Activated CD4-positive, CD25-positive, alpha-beta regulatory T cell treated with anti-CD3 and anti-CD28 coated beads, Interleukin-2, amount 50 U/mL, for 72 hours (primary cell): ENCODE data around the gene PRCP.

Experiments used
- DNase-seq: peaks from one replicate; pipeline ENCODE4 v3.0.0; 2021

Gene PRCP

DNA sequence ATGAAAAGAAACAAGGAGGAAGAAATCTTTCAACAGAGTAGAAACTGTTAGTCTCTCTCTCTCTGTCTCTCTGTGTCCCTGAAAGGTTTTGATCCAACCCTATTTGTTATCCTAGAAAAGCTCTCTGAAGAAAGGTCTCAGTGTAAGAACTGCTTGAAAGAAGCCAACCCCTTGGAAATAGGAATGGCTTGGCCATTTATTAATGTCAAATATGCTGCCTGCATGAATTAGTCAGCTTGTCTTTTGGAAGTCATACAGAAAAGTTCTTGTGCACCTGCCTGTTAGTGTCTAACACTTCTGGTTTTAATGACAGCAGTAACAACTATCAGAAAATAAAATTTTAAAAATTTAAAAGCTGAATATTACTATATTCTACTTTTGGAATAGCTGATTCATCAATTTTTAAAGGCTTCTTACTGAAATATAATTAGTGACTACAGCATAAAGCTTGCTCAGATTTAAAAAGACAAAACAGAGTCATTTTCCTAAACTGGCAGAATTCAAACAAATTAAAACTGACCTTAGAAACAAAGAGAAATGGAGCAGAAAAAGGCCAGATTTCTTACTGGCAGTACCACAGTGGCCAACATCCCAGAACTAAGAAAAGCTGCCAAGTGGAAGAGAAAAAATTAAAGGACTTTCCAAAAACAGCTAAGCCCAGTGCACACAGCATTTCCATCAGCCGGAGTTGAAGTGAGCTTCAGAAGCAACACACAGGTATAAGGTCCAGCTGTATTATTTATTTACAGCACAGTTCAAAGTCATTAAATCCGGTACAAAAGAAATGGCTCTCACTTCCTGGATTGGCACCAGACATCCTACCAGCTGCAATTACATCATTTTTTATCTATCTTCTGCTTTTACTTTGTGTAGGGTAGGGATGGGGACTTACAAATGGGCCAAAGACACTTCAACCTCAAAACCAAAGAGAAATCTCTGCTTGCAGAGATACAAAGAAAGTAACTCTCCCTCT is 76.3 kb downstream of the PRCP start:
- DNase-seq, result no peak

DNA sequence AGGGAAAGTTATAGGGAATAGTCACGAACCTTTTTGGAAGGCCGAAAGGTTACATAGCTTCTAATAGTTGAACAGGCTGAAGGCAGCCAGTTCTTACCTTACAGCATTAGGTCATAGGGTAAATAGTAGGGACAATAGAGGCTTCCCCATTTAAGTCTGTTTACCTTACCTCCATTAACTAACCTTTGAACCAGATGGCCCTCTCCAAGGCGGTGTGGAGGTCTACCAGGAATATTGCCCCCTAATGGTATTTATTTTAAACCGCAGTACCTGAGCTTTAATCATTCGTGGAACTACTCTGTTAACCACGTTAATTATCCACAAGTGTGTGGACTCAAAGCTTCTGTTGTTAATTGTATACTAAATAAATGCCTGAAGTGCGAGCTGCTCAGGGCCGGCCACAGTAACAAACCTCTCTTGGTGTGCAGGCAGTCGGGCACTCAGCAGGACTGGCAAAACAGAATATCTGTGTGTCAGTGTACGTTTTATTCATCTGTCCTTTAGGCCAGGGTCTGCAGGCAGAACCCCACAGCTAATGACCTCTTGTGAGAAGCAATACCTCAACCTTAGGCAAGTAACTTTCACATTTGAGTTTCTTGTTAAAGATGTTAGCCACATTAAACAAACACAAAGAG is 81.7 kb downstream of the PRCP start:
- DNase-seq, result no peak

DNA sequence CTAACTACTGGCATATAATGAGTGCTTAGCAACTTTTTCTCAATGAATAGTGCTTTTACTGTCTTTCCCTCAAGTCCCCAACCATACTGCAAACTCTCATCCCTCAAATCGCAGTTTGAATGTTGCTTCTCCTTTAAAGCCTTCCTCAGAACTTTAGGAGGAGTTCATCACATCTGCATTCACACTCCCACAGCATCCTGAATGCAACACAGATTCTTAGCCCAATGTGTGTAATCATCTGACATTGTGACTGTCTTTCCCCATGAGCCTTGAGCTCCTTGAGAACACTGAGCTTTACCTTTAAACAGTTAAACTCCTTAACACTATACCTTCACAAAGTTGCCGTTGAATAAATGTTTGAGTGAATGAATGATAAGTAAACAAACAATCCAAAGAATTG is 84.8 kb downstream of the PRCP start:
- DNase-seq, result no peak

DNA sequence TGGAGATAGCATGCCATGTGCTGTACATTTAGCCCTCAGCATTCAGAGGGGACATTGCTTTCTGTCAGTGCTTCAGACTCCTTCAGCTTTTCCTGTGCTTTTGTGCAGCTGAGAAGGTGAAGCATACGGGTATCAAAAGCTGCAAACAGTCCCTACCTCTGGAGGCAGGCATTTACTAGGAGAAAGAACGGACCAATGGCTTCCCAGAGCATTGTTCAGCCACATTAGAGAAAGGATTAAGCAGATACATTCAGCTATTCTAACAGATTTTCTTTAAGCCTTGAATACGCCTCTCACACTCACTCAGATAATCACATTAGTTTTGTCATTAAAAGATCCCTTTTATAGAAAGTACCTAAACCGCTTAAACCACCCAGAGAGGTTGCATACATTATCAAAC is 85.9 kb downstream of the PRCP start:
- DNase-seq, result no peak

DNA sequence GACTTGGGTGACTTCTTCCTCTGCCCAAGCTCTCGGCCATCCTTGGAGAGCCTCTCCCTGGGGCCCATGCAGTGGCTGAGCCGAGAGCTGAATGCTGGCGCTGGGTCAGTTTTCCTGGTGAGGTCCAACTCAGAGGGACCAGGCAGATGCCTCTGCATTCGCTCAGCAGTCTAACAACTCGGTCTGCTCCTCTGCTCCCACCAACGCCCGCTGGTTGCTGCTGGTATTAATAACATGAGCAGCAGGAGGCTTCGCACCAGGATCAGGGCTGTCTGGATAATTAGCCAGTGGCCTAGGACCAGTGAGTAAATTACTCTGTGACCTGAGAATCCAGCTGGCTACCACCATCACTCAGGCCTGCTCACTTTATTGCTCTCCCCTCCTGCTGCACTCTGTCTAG is 88.9 kb downstream of the PRCP start:
- no peak for DNase-seq

DNA sequence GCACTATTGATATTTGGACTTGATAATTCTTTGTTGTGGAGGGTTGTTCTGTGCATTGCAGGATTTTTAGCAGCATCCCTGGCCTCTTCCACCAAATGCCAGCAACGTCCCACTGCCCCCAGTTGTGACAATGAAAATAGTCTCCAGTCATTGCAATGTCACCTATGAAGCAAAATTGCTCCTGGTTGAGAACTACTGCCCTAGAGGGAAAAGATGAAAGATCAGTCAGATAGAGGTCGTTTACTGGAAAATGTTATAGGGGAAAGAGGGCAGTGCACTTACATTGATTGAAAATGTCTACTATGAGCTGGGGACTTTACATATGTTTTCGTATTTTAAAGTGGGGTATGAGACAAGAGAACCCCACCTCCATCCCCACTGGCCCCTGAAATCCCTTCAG is 89.5 kb downstream of the PRCP start:
- no peak for DNase-seq

DNA sequence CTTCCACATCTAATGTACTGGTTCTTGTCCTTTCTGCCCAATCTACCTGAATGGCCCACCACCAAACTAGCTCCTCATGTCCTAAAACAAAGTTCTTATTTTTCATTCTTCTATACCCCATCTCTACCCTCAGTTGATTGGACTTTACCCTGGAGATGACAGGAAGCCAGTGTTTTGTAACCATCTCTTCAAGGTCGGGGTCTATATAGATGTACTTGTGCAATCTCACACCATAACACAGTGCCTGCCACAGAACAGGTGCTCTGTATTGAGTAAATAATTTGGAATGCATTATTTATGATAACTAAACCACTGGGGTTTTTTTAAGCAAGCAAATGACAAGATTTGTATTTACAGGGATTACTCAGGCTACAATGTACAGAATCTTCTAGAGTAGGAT is 89.9 kb downstream of the PRCP start:
- DNase-seq, result no peak

DNA sequence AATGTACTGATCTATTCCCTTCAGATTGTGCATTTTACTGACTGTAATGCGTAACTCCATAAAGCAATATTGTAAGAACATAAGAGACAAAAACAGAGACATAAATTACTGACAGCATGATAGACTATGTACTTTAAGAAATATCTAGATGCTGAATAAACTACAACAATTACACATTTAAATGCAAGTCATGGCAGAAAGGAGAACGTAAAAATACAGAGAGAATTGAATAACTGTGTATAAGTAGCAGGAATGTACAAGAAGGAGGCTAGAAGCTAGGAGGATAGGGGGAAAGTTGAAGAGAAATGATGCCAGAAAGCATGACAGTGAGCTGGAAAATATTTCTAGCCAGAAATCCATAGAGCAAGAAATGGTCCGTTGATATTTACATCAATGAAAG is 92.6 kb downstream of the PRCP start:
- DNase-seq, result no peak

DNA sequence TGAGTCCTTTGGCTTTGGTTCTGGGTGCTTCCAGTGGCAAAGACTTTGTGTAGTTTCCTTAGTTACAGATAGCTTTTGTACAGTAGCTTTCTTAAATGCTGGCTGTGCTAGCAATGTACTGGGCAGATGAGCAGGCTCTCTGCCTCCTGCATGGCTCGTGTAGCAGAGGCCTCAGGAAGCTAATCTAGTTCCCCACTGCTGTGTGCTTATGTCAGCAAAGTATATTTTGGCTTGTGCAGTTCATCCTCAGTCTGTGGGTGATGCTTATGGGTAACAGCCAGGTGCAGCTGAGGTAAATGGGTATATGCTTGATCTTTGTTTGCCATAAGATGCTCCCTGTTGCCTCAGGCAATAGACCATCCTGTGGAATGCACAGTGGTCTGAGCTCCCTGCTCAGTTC is 97.5 kb downstream of the PRCP start:
- DNase-seq, result no peak

DNA sequence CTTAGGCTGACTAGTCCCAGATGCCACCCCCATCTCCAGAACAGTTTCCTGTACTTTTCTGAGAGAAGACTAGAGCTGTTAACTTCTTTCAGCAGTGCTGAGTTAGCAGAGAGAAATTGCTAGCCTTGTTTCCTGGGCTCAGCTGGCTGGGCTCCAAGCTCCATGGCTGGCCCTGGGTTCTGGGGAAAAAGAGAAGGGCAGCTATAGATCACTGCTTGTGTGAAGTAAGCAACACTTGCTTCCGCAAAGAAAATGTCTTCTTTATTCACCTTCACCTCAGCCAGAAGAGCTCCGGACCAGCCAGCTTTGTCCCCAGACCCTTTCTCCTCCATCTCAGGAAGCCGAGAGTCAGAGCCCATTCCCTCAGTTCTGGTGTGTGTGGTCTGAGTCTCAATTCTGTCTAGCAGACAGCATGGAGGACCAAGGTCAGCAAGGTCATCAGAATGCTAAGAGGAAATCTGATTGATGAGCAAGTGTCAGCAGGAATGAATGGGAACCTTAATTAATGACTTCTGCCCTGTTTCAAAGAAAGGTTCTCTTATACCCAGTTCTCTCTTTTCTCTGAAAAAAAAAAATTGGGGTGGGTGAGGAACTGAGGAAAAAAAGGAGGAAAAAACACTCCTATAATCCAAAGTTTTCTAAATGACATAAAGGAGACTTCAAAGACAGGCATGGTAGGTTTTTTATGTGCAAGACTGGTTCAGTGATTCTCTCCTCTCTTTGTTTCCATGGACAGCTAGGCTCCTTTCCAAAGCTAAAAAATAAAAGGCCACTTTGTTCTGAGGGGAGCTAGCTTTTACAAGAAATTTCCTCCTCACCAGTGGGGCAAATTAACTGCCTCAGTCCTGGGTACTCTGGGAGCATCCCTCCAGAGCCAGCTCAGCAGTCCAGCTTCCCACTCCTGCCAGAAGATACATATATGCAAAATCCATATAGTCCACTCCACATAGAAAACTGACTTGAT is 103.0 kb downstream of the PRCP start:
- DNase-seq, result no peak

DNA sequence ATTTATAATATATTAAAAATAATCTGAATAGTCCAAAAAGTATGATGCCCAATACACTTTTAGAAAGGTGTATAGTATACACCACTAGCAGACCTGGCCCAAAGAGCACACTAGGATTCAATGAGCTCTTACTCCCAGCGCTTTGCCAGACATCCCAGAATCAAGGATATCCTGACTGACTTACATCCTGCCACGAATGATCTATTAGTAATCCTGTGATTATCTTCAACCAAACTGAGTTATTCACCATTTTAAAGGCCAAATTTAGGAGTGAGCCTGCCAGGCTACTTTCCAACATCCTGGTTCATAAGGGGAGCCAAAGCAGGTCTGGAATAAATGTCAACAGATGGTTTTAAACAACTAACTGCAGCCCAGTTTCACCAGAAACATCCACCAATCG is 105.7 kb downstream of the PRCP start:
- DNase-seq, result no peak

DNA sequence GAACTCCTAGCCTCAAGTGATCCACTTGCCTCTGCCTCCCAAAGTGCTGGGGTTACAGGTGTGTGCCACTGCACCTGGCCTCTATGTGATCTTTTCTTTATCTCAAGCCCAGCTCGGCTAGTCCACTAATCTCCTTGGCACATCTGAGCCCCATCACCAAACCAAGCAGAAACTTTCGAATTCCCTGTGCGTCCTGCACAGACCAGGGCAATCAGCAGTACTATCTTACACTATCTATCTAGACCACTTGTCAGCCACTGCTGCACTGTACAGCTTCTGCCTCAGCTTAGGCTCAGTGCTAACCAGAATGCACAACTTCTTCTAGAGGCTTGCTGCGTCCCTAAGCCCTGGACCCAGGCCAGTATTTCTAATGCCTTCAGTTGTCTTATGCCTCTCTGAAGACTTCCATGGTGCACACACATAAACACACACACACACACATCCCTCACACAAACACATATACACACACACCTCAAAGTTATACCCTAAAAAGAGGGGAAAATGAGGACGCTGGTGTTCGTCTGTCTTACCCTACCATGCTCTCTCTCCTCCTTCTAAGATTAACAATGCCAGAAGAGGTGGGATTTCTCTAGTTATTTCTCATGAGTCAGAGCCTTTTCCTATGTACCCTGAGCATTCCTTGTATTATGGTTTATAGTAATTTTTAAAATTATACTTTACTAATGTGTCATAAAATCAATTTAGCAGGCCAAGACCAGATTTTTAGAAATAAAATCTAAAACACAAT is 107.2 kb downstream of the PRCP start:
- DNase-seq, result no peak

DNA sequence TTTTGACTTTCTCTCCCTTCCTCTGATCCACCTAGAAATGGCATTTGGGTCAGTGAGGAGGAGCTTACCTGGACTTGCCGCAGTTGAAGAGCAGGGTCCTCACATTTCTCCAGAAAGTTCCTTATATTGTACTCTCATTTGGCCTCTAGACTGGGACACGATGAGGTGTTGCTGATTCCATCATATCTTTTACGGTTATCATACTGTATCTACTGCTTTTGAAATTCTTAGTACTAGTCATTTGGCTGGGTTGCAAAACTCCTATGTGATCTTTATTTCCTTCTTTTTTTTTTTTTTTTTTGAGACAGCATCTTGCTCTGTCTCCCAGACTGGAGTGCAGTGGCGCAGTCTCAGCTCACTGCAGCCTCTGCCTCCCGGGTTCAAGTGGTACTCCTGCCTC is 107.9 kb downstream of the PRCP start:
- DNase-seq, result no peak

DNA sequence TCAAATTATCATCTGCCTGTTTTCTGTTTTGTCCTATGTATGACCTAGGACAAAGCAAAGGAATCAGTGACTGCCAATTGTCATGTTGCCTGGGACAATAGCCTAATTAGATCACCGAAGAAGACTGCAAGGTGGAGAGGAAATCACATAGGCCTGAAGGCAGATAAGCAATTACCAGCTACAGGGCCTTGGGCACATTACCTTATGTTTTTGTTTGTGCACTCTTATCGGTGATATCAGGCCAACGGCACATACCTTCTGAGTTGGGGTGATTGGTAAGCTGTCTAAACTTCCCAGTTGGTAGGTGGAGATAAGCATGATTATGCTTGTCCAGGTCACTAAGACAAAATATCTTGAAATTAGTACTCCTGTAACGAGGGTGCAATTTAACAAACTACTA is 108.5 kb downstream of the PRCP start:
- no peak for DNase-seq

DNA sequence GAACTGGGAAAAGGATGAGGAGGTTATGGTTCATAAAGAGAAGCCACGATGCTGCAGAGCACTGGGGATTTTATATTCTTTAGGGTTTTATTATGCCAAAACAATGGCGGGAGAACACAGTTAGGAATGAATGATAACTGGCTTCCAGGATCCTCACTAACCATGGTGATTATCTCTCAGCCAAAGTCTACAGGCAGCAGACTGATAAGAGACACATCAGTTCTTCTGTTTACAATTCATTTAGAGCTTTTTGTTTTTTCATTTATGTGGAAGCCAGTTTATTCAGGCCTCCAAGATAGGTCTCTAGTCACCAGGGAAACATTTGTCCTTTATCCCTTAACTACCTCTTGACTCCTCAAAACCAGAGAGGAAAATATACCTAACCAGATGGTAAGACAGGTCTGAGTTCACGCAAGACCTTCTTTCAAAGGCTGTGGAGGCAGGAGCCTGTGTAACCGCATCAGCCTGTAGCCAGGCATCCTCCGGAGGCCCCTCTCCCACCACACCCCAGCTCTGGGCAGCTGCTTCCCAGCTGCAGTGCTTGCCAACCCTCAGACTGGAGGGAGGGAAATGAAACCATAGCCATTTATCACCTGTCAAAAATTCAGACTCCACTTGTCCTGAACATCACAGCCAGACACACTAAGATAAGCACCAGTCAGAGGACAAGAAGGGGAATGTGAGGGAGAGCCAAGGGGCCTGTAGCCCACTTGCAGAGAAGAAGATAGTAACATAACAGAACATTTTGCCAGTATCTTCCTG is 109.3 kb downstream of the PRCP start:
- DNase-seq, result no peak

DNA sequence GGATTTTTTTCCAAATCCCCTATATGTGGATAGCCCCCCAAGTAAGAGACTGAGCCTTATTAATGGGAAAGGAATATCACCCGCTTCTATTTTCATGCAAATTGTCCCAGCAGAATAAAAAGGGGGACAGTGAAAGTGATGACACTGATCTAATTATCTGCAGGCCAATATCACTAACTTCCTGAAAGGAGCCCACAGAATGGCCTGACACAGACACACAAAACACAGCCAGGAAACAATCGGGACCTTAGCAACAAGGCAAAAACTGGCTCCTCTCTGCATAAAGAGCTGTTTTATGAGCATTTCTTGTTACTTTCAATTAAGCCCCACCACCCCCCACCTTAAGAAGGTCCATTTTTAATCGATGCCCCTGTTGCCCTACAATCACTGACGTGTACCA is 112.2 kb downstream of the PRCP start:
- DNase-seq, result no peak

DNA sequence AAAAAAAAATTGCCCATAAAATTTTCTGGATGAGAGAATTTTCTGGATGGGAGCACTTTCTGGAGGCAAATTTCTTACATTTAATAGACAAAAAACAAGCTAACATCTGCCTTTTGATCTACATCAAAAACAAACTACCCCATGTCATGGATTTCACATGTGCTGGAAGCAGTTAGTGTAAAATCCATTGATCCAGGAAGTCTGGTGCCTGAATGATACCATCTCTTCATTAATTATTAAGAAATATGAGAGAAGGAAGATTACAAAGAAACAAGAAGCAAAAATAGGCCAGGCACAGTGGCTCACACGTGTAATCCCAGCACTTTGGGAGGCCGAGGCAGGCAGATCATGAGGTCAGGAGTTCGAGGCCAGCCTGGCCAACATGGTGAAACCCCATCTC is 113.4 kb downstream of the PRCP start:
- no peak for DNase-seq

DNA sequence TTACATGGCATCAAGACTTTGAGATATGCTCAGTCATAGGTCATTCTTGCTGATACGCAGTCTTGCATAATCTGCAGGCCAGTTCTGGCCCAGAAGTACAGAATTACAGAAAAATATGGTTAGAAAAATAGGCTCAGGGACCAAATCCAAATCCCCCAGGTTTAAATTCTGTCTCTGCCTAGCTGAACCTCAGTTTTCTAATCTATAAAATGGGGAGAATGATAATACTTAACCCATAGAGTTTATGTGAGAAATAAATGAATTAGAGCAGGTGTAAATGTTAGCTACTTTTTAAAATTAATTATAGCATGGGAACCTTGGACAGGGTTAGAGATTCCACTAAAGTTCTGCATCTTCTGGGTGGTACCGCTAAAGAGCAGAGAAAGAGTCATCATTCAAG is 114.2 kb downstream of the PRCP start:
- DNase-seq, result no peak

DNA sequence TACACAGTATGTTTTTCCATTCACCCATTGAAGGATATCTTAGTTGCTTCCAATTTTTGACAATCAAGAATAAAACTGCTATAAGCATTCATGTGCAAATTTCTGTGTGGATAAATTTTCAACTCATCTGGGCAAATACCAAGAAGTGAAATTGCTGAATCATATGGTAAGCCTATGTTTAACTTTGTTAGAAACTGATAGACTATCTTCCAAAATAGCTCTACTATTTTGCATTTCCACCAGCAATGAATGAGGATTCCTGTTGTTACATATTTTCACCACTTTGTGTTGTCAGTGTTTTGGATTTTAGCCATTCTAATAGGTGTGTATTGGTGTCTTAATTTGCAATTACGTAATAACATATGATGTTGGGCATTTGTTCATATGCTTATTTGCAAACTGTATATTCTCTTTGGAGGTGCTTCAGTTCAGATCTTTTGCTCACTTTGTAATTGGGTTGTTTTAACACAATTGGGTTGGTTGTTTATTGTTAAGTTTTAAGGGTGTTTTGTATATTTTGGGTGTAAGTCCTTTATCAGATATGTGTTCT is 117.3 kb downstream of the PRCP start:
- no peak for DNase-seq

DNA sequence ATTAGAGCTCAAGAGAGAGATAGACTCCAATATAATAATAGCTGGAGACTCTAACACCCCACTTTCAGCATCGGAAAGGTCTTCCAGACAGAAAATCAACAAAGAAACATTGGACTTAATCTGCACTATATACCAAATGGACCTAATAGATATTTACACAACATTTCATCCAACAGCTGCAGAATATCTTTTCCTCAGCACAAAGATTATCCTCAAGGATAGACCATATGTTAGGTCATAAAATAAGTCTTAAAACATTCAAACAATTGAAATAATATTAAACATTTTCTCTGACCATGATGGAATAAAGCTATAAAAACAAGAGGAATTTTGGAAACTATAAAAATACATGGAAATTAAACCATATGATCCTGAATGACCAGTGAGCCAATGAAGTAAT is 121.5 kb downstream of the PRCP start:
- no peak for DNase-seq

DNA sequence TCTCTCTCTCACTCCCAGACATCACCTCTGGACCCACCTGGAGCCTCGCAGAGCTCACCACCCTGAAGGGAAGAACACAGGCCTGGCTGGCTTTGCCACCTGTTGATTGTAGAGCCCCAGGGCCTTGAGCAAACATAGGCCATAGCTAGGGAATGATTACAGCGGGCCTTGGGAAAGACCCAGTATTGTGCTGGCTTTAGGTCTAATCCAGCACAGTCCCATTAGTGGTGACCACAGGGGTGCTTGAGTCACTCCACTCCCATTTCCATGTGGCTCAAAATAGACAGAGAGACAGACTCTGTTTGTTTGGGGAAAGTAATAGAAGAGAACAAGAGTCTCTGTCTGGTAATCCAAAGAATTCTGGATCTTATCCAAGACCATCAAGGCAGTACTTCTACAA is 123.9 kb downstream of the PRCP start:
- DNase-seq, result no peak
